ENCODE measurements around the gene FOXJ1. TPM values are rescaled to one million over a fixed set of nuclear protein-coding genes. Genes with fewer than 3 reads are reported as not detected.

Gene FOXJ1
- total and polyA plus RNA-seq, 8 donors, result 0.12 to 6.7 (median 1.3) TPM; not detected in 3

DNA sequence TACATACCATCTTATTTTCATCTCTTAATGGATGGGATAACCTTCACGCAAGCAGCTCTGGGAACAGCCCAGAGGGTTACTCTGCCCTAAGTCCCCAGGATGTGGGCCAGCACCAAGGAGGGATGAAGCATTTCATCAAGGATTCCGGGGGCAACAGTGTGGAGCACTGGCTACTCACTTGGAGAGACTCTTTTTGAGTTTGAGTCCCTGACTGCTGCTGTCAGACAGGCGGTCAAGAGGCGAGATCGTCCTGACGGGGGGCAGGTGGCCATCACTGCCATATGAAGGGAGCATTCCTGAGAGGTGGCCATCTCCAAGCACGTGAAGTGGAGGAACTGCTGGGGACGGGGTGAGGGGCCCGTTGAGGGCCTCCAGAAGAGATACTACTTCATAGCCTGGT lies 18.1 kb upstream of the FOXJ1 start:
- TF ChIP-seq POLR2AphosphoS5 (IDR thresholded peaks at IDR 0.05) (no peak), EP300 (IDR thresholded peaks at IDR 0.05) (no peak), POLR2A (IDR thresholded peaks at IDR 0.05) (no peak), CTCF (IDR thresholded peaks at IDR 0.05) (no peak)
- Histone ChIP-seq H3K9me3 (no peaks in the 10 kb centered on the region), H3K4me3 (no peak overlapping the region), H3K36me3 (peaks cover 0 to 19% (median 0%) of the 10 kb centered on the region in 4 donors), H3K27ac (no peak overlapping the region), H3K4me1 (no peaks in the 10 kb centered on the region), H3K27me3 (no peaks in the 10 kb centered on the region)
- intact Hi-C loops (cut with DNase I; ENCODE audit: low total_unique reads), result no loop called here
- 81 to 92% (median 90%) methylated on average over 9 of the region's 9 CpGs for WGBS, 5 donors
- DNase-seq, result no peak

DNA sequence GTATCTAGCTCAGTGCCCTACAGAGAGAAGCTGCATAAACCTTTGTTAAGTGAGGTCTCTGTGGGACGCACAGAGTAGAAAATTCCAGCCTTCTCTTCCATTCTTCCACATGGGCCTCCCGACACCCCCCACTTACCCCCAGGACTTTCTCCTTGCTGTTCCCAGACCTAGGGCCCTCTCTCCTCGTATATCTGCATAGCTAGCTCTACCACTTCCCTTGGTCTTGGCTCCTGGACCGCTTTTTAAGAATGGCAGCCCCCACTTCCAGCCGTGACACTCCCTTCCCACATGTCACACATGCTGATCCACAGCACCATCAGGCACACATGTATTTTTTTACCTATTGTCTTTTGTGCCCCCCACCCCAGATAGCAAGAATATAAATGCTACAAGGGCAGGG lies 16.7 kb upstream of the FOXJ1 start:
- Histone ChIP-seq H3K4me1 (peaks cover 0 to 10% (median 2%) of the 10 kb centered on the region in 4 donors), H3K27me3 (no peaks in the 10 kb centered on the region), H3K4me3 (no peak overlapping the region), H3K9me3 (no peaks in the 10 kb centered on the region), H3K27ac (no peak overlapping the region), H3K36me3 (peaks cover 0 to 19% (median 0%) of the 10 kb centered on the region in 4 donors)
- intact Hi-C loops (cut with DNase I; ENCODE audit: low total_unique reads), result no loop called here
- 81 to 87% (median 87%) methylated on average over 5 of the region's 5 CpGs for WGBS, 5 donors
- TF ChIP-seq POLR2AphosphoS5 (IDR thresholded peaks at IDR 0.05) (no peak), CTCF (IDR thresholded peaks at IDR 0.05) (no peak), POLR2A (IDR thresholded peaks at IDR 0.05) (no peak), EP300 (IDR thresholded peaks at IDR 0.05) (no peak)
- DNase-seq, result no peak

DNA sequence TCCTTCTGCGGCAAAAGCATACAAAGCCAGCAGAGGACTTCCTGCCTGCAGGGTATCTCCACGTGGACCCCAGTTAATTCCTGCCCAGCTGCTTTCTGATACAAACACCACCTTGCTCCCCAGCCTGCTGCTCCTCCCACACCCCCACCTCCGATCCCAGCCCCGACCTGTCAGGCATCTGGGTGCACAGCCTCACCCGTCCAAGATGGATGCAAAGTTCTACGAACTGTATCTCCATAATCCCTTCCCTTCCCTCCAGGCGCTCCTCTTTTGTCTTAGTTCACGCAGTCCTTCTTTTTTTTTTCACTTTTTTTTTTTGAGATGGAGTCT lies 15.6 kb upstream of the FOXJ1 start:
- DNase-seq, result no peak
- intact Hi-C loops (cut with DNase I; ENCODE audit: low total_unique reads), result no loop called here
- Histone ChIP-seq H3K4me1 (peaks cover 0 to 10% (median 2%) of the 10 kb centered on the region in 4 donors), H3K27ac (no peak overlapping the region), H3K27me3 (no peaks in the 10 kb centered on the region), H3K4me3 (no peak overlapping the region), H3K9me3 (no peaks in the 10 kb centered on the region), H3K36me3 (peaks cover 0 to 18% (median 0%) of the 10 kb centered on the region in 4 donors)
- no peak for TF ChIP-seq POLR2A (IDR thresholded peaks at IDR 0.05)
- no peak for TF ChIP-seq POLR2AphosphoS5 (IDR thresholded peaks at IDR 0.05)
- TF ChIP-seq CTCF (IDR thresholded peaks at IDR 0.05), result no peak
- no peak for TF ChIP-seq EP300 (IDR thresholded peaks at IDR 0.05)
- WGBS, 5 donors, result 74 to 82% (median 78%) methylated on average over 8 of the region's 8 CpGs

DNA sequence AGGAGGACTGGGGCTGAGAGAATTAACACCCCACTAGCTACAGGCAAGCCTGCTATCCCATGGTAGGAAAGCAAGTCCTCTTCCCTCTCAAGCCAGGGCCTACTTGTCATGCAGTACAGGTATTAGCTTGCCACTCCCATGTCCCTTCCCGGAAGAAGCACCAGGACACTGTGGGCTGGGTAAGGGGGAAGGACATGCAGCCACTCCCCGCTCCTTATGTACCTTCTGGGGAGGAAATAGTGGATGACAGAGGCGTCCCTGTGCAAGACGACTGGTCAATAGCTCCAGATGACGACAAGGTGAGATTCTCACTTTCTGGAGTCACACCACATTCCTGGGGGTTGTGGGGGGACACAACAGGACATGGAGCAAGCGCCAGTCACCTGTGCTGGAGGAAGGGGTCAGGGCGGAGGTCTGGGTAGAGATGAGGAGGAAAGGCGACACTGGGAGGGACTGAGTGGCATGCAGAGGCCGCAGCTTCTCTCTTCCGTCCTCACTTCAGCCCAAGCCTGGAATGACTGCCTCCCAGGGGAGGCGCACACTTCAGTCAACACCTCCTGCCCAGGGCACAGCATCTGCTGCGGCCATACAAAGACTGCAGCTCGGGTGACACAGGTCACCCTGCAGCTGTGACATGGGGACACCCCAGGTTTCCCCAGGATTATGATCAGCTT lies 15.1 kb upstream of the FOXJ1 start:
- no peaks in the 10 kb centered on the region for H3K9me3 ChIP-seq
- DNase-seq, result no peak
- no peaks in the 10 kb centered on the region for H3K27me3 ChIP-seq
- no peak overlapping the region for H3K4me3 ChIP-seq
- TF ChIP-seq EP300 (IDR thresholded peaks at IDR 0.05), result no peak
- TF ChIP-seq POLR2AphosphoS5 (IDR thresholded peaks at IDR 0.05), result no peak
- TF ChIP-seq CTCF (IDR thresholded peaks at IDR 0.05), result no peak
- no peak for TF ChIP-seq POLR2A (IDR thresholded peaks at IDR 0.05)
- peaks cover 0 to 10% (median 2%) of the 10 kb centered on the region in 4 donors for H3K4me1 ChIP-seq
- WGBS, 5 donors, result 64 to 83% (median 74%) methylated on average over 12 to 13 of the region's 13 CpGs
- no peak overlapping the region for H3K27ac ChIP-seq
- H3K36me3 ChIP-seq, result peaks cover 0 to 13% (median 0%) of the 10 kb centered on the region in 4 donors
- intact Hi-C loops (cut with DNase I; ENCODE audit: low total_unique reads), result no loop called here
